22Rv1 (cell line): ENCODE data around the gene C3orf20.

Experiments
- ZFX ChIP-seq: fragments of 450-650 bp; IDR thresholded peaks from 2 replicates; pipeline ENCODE4 v1.6.1; 2017; ENCODE audit warnings: antibody characterized with exemption, borderline replicate concordance
- TF ChIP-seq, protein P1 (sequence below): fragments of 450-650 bp; IDR thresholded peaks from 2 replicates; pipeline ENCODE4 v1.5.1; 2017; ENCODE audit warnings: mild to moderate bottlenecking

DNA sequence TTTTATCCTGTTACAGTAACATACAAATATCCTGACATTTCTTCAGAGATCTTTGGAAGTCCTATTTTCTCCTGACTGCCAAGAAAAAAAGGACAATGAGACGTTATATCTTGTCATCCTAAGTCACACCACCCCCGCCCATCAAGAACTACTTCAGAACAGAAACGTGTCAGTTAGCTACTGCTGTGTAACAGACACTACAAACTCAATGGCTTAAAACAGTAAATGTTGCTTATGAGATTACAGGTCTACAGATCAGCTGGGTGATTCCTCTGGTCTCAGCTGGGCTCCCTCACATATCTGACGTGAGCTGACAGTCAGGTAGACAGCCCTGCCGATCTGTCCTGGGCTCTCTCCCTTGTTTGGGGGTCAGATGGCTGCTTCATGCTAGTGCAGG, 43.8 kb upstream of the C3orf20 start:
- TF ChIP-seq, protein P1, sequence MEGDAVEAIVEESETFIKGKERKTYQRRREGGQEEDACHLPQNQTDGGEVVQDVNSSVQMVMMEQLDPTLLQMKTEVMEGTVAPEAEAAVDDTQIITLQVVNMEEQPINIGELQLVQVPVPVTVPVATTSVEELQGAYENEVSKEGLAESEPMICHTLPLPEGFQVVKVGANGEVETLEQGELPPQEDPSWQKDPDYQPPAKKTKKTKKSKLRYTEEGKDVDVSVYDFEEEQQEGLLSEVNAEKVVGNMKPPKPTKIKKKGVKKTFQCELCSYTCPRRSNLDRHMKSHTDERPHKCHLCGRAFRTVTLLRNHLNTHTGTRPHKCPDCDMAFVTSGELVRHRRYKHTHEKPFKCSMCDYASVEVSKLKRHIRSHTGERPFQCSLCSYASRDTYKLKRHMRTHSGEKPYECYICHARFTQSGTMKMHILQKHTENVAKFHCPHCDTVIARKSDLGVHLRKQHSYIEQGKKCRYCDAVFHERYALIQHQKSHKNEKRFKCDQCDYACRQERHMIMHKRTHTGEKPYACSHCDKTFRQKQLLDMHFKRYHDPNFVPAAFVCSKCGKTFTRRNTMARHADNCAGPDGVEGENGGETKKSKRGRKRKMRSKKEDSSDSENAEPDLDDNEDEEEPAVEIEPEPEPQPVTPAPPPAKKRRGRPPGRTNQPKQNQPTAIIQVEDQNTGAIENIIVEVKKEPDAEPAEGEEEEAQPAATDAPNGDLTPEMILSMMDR = no peak
- TF ChIP-seq ZFX = no peak
